Activated CD4-positive, alpha-beta T cell treated with anti-CD3 and anti-CD28 coated beads, Interleukin-2, Interleukin-4, amounts not matched to agents 100 ng/mL and 50 ng/mL, durations not matched to agents 16 hours and 8 hours (primary cell): ENCODE results near the gene ANKRD30B.
"Not testable (repeated sequence)": the region's sequence is repeated elsewhere in the genome, so short reads cannot be mapped to it uniquely, and the experiment has no call there.

ENCODE experiments used
- DNase-seq: peaks from one replicate; pipeline ENCODE4 v3.0.0-alpha.2; 2020; ENCODE audit warnings: low spot score

The ANKRD30B gene, protein sequence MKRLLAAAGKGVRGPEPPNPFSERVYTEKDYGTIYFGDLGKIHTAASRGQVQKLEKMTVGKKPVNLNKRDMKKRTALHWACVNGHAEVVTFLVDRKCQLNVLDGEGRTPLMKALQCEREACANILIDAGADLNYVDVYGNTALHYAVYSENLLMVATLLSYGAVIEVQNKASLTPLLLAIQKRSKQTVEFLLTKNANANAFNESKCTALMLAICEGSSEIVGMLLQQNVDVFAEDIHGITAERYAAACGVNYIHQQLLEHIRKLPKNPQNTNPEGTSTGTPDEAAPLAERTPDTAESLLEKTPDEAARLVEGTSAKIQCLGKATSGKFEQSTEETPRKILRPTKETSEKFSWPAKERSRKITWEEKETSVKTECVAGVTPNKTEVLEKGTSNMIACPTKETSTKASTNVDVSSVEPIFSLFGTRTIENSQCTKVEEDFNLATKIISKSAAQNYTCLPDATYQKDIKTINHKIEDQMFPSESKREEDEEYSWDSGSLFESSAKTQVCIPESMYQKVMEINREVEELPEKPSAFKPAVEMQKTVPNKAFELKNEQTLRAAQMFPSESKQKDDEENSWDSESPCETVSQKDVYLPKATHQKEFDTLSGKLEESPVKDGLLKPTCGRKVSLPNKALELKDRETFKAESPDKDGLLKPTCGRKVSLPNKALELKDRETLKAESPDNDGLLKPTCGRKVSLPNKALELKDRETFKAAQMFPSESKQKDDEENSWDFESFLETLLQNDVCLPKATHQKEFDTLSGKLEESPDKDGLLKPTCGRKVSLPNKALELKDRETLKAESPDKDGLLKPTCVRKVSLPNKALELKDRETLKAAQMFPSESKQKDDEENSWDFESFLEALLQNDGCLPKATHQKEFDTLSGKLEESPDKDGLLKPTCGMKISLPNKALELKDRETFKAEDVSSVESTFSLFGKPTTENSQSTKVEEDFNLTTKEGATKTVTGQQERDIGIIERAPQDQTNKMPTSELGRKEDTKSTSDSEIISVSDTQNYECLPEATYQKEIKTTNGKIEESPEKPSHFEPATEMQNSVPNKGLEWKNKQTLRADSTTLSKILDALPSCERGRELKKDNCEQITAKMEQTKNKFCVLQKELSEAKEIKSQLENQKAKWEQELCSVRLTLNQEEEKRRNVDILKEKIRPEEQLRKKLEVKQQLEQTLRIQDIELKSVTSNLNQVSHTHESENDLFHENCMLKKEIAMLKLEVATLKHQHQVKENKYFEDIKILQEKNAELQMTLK (N-terminal part only)

DNA sequence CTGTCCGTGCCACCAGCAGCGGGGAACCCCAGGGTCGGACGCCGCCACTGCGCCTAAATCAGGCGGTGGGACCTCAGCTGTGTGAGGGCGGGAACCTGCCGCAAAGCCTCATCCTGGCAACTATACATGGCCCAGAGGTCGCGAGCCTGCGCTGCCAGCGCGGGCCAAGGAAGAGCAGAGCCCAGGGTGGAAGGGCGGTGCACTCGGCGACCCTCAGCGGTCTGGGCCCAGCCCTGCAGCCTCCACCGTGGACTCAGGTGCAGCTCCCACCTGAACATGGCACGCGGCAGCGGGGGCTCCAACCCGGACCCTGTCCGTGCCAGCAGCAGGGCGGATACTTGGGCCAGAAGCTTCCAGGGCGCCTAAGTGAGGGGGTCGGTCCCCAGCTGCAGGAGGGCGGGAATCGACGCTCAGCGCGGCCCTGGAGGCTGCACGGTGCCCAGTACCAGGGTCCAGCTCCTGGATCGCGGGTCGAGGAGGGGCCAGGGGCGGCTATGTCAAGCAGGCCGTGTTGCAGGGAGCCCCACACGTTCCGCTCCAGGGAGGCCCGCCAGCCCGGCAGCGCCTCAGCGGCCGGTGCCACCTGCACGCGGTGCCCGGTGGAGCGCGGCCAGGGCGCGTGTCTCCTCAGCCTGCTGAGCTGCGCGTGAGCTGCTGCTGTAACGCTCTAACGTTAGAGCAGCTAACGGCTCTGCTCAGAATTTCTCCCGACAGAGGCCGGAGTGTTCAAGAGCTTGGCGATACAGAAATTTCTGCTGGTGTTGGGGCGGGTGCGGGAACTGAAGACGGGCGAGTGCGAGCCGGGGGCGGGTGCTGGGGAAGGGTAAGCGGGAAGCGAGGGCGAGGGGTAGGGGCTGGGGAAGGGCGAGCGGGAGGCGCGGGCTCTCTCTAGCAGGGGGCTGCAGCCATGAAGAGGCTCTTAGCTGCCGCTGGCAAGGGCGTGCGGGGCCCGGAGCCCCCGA lies at the start of gene ANKRD30B:
TSS of gene ANKRD30B (plus strand) at position 660 of the 962 bp plus-strand sequence. CDS start at position 908, 248 bp downstream.
- DNase-seq, result no peak

DNA sequence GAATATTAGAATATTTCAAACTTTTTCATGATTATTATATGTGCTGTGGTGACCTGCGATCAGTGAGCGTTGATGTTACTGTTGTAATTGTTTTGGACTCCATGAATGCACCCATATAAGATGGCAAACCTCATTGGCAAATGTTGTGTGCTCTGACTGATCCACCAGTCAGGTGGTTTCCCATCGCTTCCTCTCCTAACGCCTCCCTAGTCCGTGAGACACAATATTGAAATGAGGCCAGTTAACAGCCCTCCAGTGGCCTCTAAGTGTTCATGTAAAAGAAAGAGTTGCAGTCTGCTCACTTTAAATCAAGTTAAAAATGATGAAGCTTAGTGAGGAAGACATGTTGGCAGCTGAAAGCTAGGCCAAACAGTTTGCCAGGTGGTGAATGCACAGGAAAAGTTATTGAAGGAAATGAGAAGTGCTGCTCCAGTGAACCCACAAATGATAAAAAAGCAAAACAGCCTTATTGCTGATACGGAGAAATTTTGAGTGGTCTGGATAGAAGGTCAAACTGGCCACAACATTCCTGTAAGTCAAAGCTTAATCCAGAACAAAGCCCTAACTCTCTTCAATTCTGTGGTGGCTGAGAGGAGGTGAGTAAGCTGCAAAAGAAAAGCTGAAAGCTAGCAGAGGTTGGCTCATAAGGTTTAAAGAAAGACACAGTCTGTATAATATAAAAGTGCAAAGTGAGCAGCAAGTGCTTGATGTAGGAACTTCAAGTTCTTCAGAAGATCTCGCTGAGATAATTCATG lies 46.5 kb upstream of the ANKRD30B start:
- DNase-seq, result not testable (repeated sequence)

DNA sequence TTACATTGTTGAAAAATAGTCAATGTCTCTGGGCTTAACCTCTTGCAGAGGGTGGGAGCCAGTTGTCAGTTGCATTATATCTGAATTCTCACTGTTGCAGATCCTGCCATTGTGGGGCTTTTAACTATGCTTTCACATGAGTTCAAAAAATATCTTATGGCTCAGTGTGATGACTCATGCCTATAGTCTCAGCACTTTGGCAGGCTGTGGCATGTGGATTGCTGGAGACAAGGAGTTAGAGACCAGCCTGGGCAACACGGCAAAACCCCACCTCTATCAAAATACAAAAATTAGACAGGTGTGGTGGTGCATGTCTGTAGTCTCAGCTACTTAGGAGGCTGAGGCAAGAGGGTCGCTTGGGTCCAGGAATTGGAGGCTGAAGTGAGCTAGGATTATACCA lies 38.2 kb upstream of the ANKRD30B start:
- DNase-seq, result not testable (repeated sequence)

DNA sequence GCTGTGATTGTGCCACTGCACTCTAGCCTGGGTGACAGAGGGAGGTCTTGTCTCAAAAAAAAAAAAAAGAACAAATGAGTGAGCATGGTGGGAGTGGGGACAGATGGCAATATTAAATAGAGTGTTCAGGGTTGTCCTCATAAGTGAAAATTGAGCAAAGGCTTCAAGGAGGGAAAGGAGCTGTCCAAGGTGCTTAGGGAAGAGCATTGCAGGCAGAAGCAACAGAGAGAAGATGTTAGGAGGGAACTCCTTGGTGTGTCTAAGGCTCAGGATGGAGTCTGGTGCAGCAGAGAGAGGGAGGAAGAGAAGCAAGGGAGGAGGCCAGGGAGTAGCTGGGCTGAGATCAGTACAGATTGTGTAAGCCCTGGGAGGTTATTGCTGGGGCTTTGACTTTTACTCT lies 26.4 kb upstream of the ANKRD30B start:
- not testable (repeated sequence) for DNase-seq

DNA sequence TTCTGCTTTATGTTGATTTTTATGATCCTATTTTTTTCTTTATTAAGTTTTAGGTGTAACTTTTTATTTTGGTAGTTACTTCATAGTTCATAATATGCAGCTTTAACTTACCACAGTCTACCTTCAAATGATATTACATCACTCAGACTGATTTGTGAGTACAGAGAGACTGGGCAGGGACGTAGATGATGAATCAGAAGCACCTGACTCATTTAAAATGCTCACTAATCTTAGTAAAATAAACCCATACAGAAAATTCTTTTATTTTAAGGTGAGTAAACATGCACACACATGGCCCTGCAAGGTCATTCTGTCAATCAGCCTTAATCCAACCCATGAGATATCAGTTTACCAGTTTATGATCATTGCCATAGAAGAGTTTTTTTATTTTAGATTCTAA lies 8.9 kb upstream of the ANKRD30B start:
- not testable (repeated sequence) for DNase-seq

DNA sequence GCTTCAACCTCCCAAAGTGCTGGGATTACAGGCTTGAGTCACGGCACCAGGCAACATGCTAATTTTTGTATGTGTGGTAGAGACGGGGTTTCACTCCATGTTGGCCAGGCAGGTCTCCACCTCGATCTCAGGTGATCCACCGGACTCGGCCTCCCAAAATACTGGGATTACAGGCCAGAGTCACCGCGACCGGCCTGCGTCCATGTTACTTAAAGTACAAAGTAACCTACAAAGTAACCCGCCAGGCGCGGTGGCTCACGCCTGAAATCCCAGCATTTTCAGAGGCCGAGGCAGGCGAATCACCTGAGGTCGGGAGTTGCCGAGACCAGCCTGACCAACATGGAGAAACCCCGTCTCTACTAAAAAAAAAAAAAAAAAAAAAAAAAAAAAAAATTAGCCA lies 1.1 kb upstream of the ANKRD30B start:
- no peak for DNase-seq

DNA sequence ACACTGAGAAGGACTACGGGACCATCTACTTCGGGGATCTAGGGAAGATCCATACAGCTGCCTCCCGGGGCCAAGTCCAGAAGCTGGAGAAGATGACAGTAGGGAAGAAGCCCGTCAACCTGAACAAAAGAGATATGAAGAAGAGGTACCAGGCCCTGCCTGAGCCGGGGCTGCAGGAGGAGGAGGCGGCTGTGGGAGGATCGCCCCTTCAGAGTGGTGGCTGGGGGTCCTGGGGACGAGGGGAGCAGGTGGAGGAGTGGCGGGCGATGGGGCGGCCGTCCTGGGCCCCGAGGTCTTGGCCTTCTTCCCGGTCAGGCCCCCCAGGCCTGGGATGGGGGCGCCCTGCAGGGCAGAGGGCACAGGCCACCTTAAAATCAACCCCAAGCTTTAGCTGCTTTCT lies 524 bp downstream of the ANKRD30B start:
- no peak for DNase-seq

DNA sequence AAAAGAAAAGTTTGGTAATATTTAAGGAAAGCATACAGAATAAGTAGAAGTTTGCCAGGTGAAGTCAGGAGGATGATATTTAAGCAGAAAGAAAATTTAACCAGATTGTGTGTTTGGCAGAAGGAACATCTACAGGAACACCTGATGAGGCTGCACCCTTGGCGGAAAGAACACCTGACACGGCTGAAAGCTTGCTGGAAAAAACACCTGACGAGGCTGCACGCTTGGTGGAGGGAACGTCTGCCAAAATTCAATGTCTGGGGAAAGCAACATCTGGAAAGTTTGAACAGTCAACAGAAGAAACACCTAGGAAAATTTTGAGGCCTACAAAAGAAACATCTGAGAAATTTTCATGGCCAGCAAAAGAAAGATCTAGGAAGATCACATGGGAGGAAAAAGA lies 15.6 kb downstream of the ANKRD30B start:
- DNase-seq, result not testable (repeated sequence)

DNA sequence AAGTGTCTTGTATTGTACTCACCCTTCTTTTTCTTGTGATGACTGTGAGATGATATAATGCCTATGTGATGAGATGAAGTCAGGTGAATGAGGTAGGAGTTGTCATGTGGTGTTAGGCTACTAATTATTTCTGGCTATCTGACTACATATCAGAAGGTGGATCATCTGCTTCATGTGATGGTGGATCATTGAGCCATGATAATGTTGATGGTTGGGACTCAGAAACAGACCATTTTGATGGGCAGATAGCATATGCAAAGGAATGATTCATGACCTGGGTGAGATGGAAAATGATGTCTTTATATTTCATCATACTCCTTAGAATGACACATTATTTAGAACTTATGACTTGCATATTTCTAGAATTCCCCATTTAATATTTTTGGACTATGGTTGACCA lies 19.5 kb downstream of the ANKRD30B start:
- no peak for DNase-seq

DNA sequence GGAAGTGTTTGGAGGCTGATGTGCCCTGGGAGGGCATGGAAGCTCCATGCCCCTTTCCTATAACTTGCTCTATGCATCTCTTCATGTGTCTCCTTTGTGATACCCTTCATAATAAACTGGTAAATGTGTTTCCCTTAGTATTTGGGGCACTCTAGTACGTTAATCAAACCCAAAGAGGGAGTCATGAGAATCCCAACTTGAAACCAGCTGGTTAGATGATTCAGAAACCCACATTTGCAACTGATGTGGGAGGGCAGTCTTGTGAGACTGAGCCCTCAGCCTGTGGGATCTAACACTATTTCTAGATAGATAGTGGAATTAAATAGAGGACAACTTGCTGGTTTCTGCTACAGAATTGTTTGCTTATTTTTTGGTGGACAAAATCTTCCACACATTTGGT lies 20.3 kb downstream of the ANKRD30B start:
- no peak for DNase-seq

DNA sequence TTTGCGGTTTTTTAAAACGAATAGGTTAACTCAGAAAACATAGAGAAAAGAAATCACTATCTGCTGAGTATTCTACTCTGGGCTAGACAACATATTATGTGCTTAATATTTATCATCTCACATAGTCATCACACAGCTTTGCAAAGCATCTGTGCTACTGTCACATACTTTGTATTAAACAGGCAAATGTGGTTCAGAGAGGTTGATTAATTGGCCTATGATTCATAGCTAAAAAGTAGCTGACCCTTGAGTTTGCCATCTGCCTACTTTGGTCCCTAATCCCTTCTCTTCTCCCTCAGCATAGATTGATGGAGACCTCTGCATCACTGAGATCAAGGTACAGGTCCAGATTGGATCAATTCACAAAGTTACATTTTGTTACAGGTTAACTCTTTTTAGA lies 21.4 kb downstream of the ANKRD30B start:
- no peak for DNase-seq

DNA sequence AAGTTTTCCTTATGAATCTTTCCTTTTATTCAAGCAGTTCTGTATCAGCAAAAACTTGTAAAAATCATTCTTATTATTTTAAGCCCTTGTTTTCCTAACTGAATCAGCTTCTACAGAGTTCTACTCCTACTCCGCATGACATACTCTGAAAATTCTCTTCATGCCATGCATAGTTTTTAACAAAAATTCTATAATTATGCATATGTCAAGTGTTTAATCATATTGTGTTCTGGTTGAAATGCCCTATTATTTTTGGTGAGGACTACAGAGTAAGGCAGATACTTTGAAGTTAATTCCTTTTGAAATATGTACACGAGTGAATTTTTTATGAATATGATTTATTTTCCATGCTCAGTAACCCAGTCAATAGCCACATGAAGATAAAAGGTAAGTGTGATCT lies 28.8 kb downstream of the ANKRD30B start:
- DNase-seq, result no peak

DNA sequence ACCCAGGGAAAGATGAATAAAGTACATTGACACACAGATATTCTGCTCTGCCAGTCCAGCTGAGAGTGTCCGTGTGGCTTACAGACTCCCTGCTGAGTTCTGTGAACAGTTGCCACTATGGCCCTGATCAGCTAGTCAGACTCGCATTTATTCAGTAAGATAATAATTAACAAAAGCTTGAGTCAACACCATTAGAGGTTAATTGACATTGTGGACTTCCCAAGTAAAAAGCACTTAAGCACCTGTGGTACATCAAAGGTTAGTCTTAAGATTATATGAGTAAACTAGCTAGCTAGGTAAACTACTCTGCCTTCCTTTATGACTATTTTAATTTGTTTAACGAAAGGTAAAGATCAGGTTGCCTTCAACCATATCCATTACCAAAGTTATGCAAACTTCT lies 33.7 kb downstream of the ANKRD30B start:
- DNase-seq, result no peak

DNA sequence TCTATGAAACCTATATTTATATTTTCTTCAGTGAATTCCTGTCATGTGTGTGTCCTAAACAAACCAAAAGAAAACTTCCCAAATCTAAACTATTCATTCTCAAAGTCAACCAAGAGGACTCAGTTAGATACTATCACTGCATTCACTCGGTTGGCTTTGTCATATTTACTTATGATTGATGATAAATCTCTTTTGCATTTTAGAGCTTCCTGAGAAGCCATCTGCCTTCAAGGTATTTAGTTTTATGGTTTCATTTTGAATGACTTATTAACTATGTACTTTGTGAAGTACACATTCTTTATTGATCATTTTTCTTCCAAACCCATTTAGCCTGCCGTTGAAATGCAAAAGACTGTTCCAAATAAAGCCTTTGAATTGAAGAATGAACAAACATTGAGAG lies 36.2 kb downstream of the ANKRD30B start:
- DNase-seq, result no peak

DNA sequence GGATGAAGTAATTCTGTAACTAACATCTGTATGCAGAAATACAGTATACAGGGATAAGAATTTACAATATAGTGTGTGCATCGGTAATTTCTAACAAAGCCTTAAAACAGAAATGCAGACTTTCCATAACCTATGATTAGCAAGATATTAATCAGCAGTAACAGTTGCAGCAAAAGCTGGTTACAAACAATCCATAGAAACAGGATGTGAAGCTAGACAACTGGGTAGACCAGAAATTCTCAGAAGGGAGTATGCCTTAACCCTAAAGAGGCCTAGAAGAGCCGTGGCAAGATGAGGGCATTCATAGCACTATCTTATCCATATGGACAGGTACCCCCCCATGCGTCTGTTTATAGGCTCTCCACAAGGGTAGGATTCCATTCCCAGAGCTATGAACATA lies 48.9 kb downstream of the ANKRD30B start:
- not testable (repeated sequence) for DNase-seq

DNA sequence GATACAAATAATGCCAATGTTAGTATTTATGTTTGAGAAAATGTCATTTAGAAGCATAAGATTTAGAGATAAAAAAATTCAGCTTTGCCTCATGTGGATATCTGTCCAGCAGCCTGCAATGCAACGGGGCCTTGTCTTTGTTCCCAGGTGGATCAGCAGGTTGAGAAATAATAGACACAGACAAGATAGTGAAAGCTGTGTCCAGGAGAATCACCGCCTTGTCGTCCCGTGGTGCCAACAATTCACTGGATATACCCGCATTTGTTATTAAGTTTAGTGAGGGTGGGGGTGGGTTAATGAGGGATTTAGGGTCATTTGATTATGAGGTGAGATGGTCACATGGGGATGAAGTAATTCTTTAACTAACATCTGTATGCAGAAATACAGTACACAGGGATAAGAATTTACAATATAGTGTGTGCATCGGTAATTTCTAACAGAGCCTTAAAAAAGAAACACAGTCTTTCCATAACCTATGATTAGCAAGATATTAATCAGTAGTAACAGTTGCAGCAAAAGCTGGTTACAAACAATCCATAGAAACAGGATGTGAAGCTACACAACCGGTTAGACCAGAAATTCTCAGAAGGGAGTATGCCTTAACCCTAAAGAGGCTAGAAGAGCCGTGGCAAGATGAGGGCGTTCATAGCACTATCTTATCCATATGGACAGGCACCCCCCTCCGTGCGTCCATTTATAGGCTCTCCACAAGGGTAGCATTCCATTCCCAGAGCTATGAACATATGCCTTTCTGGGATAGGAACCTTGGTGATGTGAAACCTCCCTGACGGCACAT lies 50.2 kb downstream of the ANKRD30B start:
- not testable (repeated sequence) for DNase-seq

DNA sequence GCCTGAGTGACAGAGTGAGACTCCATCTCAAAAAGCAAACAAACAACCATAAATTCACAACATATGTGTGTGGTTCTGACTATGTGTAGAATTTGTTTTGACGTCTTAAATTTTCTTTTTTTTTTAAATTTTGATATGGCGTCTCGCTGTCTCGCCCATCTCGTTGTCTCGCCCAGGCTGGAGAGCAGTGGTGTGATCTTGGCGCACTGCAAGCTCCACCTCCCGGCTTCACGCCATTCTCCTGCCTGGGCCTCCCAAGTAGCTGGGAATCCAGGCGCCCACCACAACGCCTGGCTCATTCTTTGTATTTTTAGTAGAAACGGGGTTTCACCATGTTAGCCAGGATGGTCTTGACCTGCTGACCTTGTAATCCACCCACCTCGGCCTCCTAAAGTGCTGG lies 63.1 kb downstream of the ANKRD30B start:
- DNase-seq, result not testable (repeated sequence)

DNA sequence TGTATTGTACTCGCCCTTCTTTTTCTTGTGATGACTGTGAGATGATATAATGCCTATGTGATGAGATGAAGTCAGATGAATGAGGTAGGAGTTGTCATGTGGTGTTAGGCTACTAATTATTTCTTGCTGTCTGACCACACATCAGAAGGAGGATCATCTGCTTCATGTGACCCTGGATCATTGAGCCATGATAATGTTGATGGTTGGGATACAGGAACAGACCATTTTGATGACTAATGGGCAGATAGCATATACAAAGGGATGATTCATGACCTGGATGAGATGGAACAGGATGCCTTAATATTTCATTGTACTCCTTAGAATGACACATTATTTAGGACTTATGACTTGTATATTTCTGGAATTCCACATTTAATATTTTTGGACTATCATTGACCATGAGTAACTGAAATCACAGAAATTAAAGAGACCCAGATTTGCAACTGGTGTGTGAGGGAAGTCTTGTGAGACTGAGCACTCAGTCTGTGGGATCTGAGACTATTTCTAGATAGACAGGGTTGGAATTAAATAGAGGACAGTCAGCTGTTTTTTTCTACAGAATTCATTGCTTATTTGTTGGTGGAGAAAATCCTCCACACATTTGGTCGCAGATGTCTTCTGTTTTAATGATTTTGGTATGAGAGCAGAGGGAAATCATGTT lies 79.1 kb downstream of the ANKRD30B start:
- not testable (repeated sequence) for DNase-seq

DNA sequence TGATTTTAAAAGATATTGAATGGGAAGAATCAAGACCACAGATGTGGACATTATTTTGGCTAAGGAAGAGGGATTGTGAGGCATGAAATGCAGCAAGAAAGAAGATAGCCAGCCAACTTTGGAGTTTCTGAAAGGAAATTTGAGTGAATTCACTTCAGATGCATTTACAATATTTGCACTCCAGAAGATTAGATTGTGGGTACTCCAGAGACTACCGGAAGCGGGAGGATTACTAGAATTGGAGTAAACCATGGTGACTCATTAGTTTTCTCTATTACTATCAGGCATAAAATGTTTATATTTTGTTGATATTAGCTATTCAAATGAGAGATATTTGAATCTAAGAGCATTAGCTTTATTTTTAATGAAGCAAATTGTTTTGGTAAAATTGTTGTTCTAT lies 93.6 kb downstream of the ANKRD30B start:
- DNase-seq, result not testable (repeated sequence)
